H1 (cell line): ENCODE data around the gene KCNMA1. TPM values are rescaled to one million over a fixed set of nuclear protein-coding genes. Genes with fewer than 3 reads are reported as not detected.

Experiments
- CTCF ChIA-PET: fragments of 300-600 bp; sonication (Branson Sonifier 250); formaldehyde crosslinking; loops from one replicate; lab custom pipeline; 2021; ENCODE audit not compliant: partially characterized antibody; lab: Charles Lee
- POLR2A ChIA-PET: fragments of 300-600 bp; sonication (Branson Sonifier 250); formaldehyde crosslinking; loops from one replicate; lab custom pipeline; 2021; ENCODE audit warnings: inconsistent platforms; ENCODE audit not compliant: partially characterized antibody; lab: Charles Lee
- DNase-seq, 2 experiments: peaks; one replicate each; pipeline versions ENCODE4 v3.0.0 to v3.0.0-alpha.2; 2010 to 2022; ENCODE audit warnings: low spot score in 2 of 2, low read depth in 1 of 2, mixed read lengths in 1 of 2
- FAIRE-seq: peaks from 2 replicates; lab custom pipeline; 2011; peaks lifted over from hg19 to GRCh38; lab: Jason Lieb, UNC
- H2AFZ ChIP-seq: 2 replicates; pipeline ENCODE4 v1.8.1; 2012; ENCODE audit warnings: low read length, inconsistent platforms
- H2AK5ac ChIP-seq: 2 replicates; pipeline ENCODE4 v1.6.1; 2013; ENCODE audit warnings: low read depth, low read length
- H2BK120ac ChIP-seq: replicated peaks from 2 replicates; pipeline ENCODE3; 2013; ENCODE audit warnings: low read depth, low read length, inconsistent platforms
- H2BK12ac ChIP-seq: 2 replicates; pipeline ENCODE4 v1.6.1; 2013; ENCODE audit warnings: low read depth, low read length
- H2BK15ac ChIP-seq: 2 replicates; pipeline ENCODE4 v1.6.1; 2013; ENCODE audit warnings: low read length
- H2BK20ac ChIP-seq: 2 replicates; pipeline ENCODE4 v1.6.1; 2013; ENCODE audit warnings: low read length
- H2BK5ac ChIP-seq: 2 replicates; pipeline ENCODE4 v1.6.1; 2013; ENCODE audit warnings: low read depth, low read length
- H3K14ac ChIP-seq: 2 replicates; pipeline ENCODE4 v1.6.1; 2013; ENCODE audit warnings: inconsistent platforms; ENCODE audit not compliant: insufficient read length
- H3K18ac ChIP-seq: 2 replicates; pipeline ENCODE4 v1.6.1; 2013; ENCODE audit warnings: low read length; ENCODE audit errors: extremely low read depth
- H3K23ac ChIP-seq: 2 replicates; pipeline ENCODE4 v1.6.1; 2013; ENCODE audit warnings: inconsistent platforms; ENCODE audit not compliant: insufficient read length
- H3K23me2 ChIP-seq: 2 replicates; pipeline ENCODE4 v1.6.1; 2013; ENCODE audit warnings: low read depth, low read length
- H3K27ac ChIP-seq: 2 replicates; pipeline ENCODE4 v1.6.1; 2011; ENCODE audit warnings: low read depth, low read length, inconsistent platforms
- H3K27me3 ChIP-seq, 4 experiments: replicated peaks in 1 of 4; 1 replicate in 1 of 4; 2 replicates in 3 of 4; pipeline versions ENCODE4 v1.6.1 to v1.8.1; 2011 to 2013; ENCODE audit warnings: low read length in 3 of 4, mild to moderate bottlenecking in 3 of 4, inconsistent platforms in 2 of 4, mixed read lengths in 2 of 4, moderate library complexity in 1 of 4; ENCODE audit not compliant: control insufficient read depth in 3 of 4, insufficient read depth in 3 of 4; ENCODE audit errors: extremely low read depth in 1 of 4
- H3K36me3 ChIP-seq, 4 experiments: 2 replicates each; pipeline versions ENCODE4 v1.6.1 to v1.8.1; 2011 to 2013; ENCODE audit warnings: mild to moderate bottlenecking in 4 of 4, low read length in 3 of 4, moderate library complexity in 2 of 4, control low read depth in 1 of 4, inconsistent platforms in 1 of 4; ENCODE audit not compliant: insufficient read depth in 4 of 4, control insufficient read depth in 2 of 4
- H3K4ac ChIP-seq: replicated peaks from 2 replicates; pipeline ENCODE3; 2013; ENCODE audit warnings: low read length, low read depth, mixed read lengths, inconsistent platforms; ENCODE audit not compliant: insufficient read length
- H3K4me1 ChIP-seq, 4 experiments: replicated peaks in 1 of 4; 1 replicate in 1 of 4; 2 replicates in 3 of 4; pipeline versions ENCODE4 v1.6.1 to v1.8.1; 2011 to 2013; ENCODE audit warnings: low read length in 3 of 4, inconsistent platforms in 2 of 4, mixed read lengths in 1 of 4; ENCODE audit not compliant: insufficient read depth in 4 of 4, control insufficient read depth in 3 of 4
- H3K4me2 ChIP-seq, 2 experiments: 2 replicates each; pipeline versions ENCODE4 v1.6.1 to v1.8.1; 2011 to 2013; ENCODE audit warnings: low read depth in 2 of 2, low read length in 2 of 2, control low read depth in 1 of 2, inconsistent platforms in 1 of 2, mild to moderate bottlenecking in 1 of 2; ENCODE audit not compliant: insufficient read depth in 1 of 2
- H3K4me3 ChIP-seq, 4 experiments: fragments of 200-600, 300-600 bp in 1 of 4; sonication (generic), shearing (Covaris generic), sonication (Bioruptor Twin) in 1 of 4; 2 replicates each; pipeline versions ENCODE4 v1.5.1 to v1.8.1; 2011 to 2016; ENCODE audit warnings: low read length in 4 of 4, low read depth in 3 of 4, control low read depth in 2 of 4, inconsistent platforms in 2 of 4, mild to moderate bottlenecking in 2 of 4, mixed read lengths in 1 of 4, moderate library complexity in 1 of 4; ENCODE audit not compliant: insufficient read depth in 2 of 4; ENCODE audit errors: extremely low read depth in 1 of 4
- H3K56ac ChIP-seq: replicated peaks from 2 replicates; pipeline ENCODE3; 2013; ENCODE audit warnings: low read depth, mild to moderate bottlenecking, mixed read lengths, low read length, inconsistent platforms; ENCODE audit not compliant: insufficient read length
- H3K79me1 ChIP-seq: 2 replicates; pipeline ENCODE4 v1.6.1; 2013; ENCODE audit warnings: low read depth, low read length, control low read depth
- H3K79me2 ChIP-seq, 2 experiments: 2 replicates each; pipeline versions ENCODE4 v1.6.1 to v1.8.1; 2012 to 2013; ENCODE audit warnings: low read length in 2 of 2, mild to moderate bottlenecking in 2 of 2, inconsistent platforms in 1 of 2; ENCODE audit not compliant: insufficient read depth in 2 of 2, control insufficient read depth in 1 of 2
- H3K9ac ChIP-seq, 4 experiments: replicated peaks in 1 of 4; 1 replicate in 1 of 4; 2 replicates in 3 of 4; pipeline versions ENCODE4 v1.6.1 to v1.8.1; 2011 to 2013; ENCODE audit warnings: low read depth in 3 of 4, low read length in 3 of 4, control low read depth in 2 of 4, mild to moderate bottlenecking in 2 of 4, moderate library complexity in 2 of 4, inconsistent platforms in 1 of 4; ENCODE audit errors: extremely low read depth in 1 of 4
- H3K9me3 ChIP-seq, 2 experiments: 2 replicates each; pipeline versions ENCODE4 v1.6.1 to v1.8.1; 2012 to 2013; ENCODE audit warnings: mild to moderate bottlenecking in 2 of 2, moderate library complexity in 2 of 2, control low read depth in 1 of 2, inconsistent platforms in 1 of 2, low read depth in 1 of 2, low read length in 1 of 2, mixed read lengths in 1 of 2; ENCODE audit not compliant: insufficient read depth in 2 of 2
- H4K20me1 ChIP-seq, 2 experiments: replicated peaks in 1 of 2; 2 replicates each; pipeline versions ENCODE3 to v1.8.1; 2011 to 2013; ENCODE audit warnings: inconsistent platforms in 2 of 2, low read length in 2 of 2, mild to moderate bottlenecking in 1 of 2; ENCODE audit not compliant: insufficient read depth in 2 of 2, control insufficient read depth in 1 of 2
- H4K5ac ChIP-seq: 2 replicates; pipeline ENCODE4 v1.6.1; 2013; ENCODE audit warnings: low read length, low read depth, mixed read lengths, inconsistent platforms; ENCODE audit not compliant: insufficient read length
- H4K8ac ChIP-seq: 2 replicates; pipeline ENCODE4 v1.8.0; 2013; ENCODE audit warnings: mild to moderate bottlenecking, moderate library complexity, low read length, inconsistent platforms; ENCODE audit not compliant: insufficient read depth; ENCODE audit errors: extremely low read depth
- H4K91ac ChIP-seq: replicated peaks from 2 replicates; pipeline ENCODE3; 2013; ENCODE audit warnings: low read length, mixed read lengths, inconsistent platforms; ENCODE audit not compliant: insufficient read length
- EGR1 ChIP-seq: IDR thresholded peaks from 2 replicates; pipeline ENCODE4 v1.6.1; 2011; ENCODE audit warnings: low read depth, low read length, borderline replicate concordance
- WGBS, 2 experiments: shearing (Covaris generic) in 1 of 2; methylation state at CpG; one replicate each; pipeline versions ENCODE4 v1.1.6 to v1.1.7; 2013 to 2015; ENCODE audit warnings: low lambda C conversion rate in 2 of 2, mixed read lengths in 2 of 2, inconsistent platforms in 1 of 2, low coverage in 1 of 2, missing lambda C conversion rate in 1 of 2; ENCODE audit not compliant: insufficient replicate concordance in 2 of 2, insufficient coverage in 1 of 2, insufficient read length in 1 of 2; ENCODE audit errors: extremely low coverage in 1 of 2, missing lambda C conversion rate in 1 of 2; 5-methylcytosine and 5-hydroxymethylcytosine counted together
- polyA plus RNA-seq, 7 experiments: library from polyadenylated mRNA; depleted of rRNA in 3 of 7; stranded (reverse) in 5 of 7; unstranded in 2 of 7; fragments of >200 nt in 5 of 7; fragments of 200-250 nt in 2 of 7; gene quantifications; 1 replicate in 5 of 7; 2 replicates in 1 of 7; 4 replicates in 1 of 7; pipeline versions ENCODE4 v1.2.1 to v1.2.3, GENCODE V29; 2011 to 2013; ENCODE audit warnings: missing spikeins in 2 of 7, mixed read lengths in 2 of 7
- total RNA-seq: library from RNA; stranded (reverse); fragmentation: NEBNext Ultra II Directional; extraction: Animal tissue kit (Norgen Biotek cat#: 25700); gene quantifications from 2 replicates; pipeline ENCODE4 v1.2.1, GENCODE V29; 2021

Gene KCNMA1
- total and polyA plus RNA-seq, 2 of the 8 experiments (the other 6 are each of a cell fraction or from before 2014, with no cell fraction given) = 10.2 to 11.1 TPM

DNA sequence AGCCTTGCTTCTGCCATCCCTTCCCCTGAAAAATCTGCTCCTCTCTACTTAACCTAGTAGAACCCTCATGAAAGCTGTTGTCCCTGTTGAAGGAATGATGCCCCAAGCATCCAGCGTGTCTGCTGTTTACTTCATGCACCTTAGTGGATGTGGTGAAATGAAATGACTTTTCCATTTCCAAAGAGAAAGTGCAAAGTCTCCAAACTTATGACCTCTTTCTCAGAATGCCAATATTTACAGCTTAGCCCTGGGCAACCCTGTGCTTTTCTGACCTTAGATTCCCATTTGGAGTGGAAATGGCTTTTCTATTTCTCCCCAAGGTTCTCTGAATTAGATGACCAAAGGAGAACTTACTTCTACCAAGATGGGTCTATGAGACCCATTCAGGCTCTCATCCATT is 256.9 kb downstream of the KCNMA1 start:
- H3K27ac ChIP-seq = no peak overlapping the region
- no peak overlapping the region for H3K4me2 ChIP-seq
- no peaks in the 10 kb centered on the region for H3K4me1 ChIP-seq
- ChIA-PET CTCF (interaction anchor here (1.3 to 2.1 kb wide), 4 partner anchors 9 to 260 kb away, joined by 5 to 7 read pairs (median 6); no protein-coding TSS in a partner anchor), POLR2A (no interaction called here)
- H3K23me2 ChIP-seq = no peaks in the 10 kb centered on the region
- H3K79me2 ChIP-seq = no peaks in the 10 kb centered on the region
- no peak overlapping the region for H2AK5ac ChIP-seq
- H4K8ac ChIP-seq = no peak overlapping the region
- H3K4ac ChIP-seq = no peak overlapping the region
- no peaks in the 10 kb centered on the region for H3K27me3 ChIP-seq
- H4K91ac ChIP-seq = no peak overlapping the region
- no peak overlapping the region for H2BK120ac ChIP-seq
- H2BK12ac ChIP-seq = no peak overlapping the region
- H3K9me3 ChIP-seq = no peaks in the 10 kb centered on the region
- no peak overlapping the region for H3K23ac ChIP-seq
- DNase-seq (no peak), FAIRE-seq (no peak)
- no peak overlapping the region for H2BK15ac ChIP-seq
- H3K36me3 ChIP-seq = no peaks in the 10 kb centered on the region
- no peak overlapping the region for H3K18ac ChIP-seq
- H3K9ac ChIP-seq = no peak overlapping the region; a peak in 1 of 7 replicates
- H3K79me1 ChIP-seq = no peaks in the 10 kb centered on the region
- 95% methylated on average over 1 of the region's 1 CpG; no CpG with 5 or more reads in 1 of the 2 experiments for WGBS, 2 experiments
- no peak overlapping the region for H2BK20ac ChIP-seq
- no peak overlapping the region for H4K5ac ChIP-seq
- H3K56ac ChIP-seq = no peak overlapping the region
- H3K4me3 ChIP-seq = no peak overlapping the region
- H3K14ac ChIP-seq = no peak overlapping the region
- H2BK5ac ChIP-seq = no peak overlapping the region
- H2AFZ ChIP-seq = no peak overlapping the region
- no peaks in the 10 kb centered on the region for H4K20me1 ChIP-seq
- TF ChIP-seq EGR1 = no peak
